HG02623 (cell line): ENCODE data around the gene SMAD4.
A peak's percentile ranks its signal among the peaks of the same experiment; 100 is the strongest.
"Not testable (repeated sequence)": the region's sequence is repeated elsewhere in the genome, so short reads cannot be mapped to it uniquely, and the experiment has no call there.

Source experiments
- ATAC-seq: cut with Tn5 transposase; IDR thresholded peaks from one replicate; pipeline ENCODE4 v1.9.1; 2021; ENCODE audit warnings: moderate library complexity; ENCODE audit not compliant: unreplicated experiment

Gene SMAD4

DNA sequence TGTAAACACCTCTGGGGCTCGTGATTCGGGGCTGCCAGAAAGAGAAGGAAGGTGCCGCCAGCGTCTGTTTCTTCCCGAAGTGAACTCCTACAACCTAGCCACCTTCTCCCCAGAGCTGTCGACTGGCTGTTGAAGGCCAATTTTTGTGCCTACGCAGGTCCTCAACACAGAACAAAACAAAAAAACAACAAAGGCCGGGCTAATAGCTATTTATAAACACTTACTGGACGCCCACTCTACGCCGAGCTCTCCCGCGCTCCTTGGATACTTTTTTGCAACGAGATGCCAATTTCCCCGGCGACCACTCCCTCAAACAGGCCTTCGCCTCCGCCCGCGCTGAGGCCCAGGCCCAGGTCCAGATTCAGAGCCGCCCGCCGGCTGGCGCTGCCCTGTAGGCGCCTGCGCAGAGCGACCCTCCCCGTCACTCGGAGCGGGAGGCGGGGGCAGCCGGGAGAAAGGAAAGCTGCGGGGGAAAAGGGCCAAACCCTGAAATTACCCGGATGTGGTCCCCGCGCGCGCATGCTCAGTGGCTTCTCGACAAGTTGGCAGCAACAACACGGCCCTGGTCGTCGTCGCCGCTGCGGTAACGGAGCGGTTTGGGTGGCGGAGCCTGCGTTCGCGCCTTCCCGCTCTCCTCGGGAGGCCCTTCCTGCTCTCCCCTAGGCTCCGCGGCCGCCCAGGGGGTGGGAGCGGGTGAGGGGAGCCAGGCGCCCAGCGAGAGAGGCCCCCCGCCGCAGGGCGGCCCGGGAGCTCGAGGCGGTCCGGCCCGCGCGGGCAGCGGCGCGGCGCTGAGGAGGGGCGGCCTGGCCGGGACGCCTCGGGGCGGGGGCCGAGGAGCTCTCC lies at the start of gene SMAD4:
TSS of gene SMAD4 (plus strand) at position 520 of the 843 bp plus-strand sequence. CDS start 16,834 bp downstream, outside the sequence.
- ATAC-seq = peak; percentile 67

DNA sequence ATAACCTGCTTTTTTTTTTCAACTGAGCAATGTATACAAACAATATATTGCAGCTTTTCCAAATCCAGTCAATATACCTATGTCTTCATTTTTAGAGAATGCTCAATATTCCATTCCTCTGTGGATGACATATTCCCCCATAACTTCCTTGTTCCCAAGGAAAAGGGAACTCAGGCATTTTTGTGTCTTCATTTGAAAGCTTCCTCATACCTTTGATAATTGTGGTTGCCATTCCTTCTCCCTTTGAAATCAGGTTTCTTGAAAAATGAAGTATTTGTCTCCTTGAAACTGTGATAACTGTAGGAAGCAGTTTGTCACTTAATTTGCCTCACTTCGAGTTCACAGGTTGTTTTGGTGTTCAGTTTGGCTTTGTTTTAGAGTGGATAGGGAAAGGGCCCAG lies 48.6 kb upstream of the SMAD4 start:
- no peak for ATAC-seq

DNA sequence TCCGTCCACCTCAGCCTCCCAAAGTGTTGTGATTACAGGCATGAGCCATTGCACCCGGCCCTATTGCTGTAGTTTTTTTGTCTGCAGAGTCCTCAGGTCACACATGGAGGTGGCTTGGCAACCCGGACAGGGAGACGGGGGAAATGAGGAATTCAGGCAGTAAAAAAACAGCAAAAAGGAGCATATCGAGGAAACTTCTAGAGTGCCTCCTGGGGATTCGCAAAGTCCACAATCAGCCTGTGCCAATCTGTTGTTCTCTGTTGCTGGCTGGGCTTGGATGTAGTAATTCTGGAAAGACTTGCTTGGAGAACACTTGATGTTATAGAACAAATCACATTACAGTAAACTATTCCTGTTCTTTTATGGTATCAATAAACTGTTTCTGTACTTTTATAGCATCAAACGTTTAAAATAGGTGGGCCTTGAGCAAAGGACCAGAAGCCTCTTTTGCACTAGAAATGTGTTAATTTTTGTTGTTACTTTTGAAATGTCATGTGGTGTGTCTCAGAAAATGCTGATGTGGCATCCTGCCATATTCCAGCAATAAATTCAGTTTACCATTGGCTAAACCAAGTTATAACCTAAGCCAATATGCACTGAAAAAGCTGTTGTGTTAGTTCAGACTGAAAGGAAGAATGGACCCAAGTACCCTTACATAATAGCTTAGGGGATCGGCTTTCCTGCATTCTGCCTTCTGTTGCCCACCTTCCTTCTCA lies 47.8 kb upstream of the SMAD4 start:
- no peak for ATAC-seq

DNA sequence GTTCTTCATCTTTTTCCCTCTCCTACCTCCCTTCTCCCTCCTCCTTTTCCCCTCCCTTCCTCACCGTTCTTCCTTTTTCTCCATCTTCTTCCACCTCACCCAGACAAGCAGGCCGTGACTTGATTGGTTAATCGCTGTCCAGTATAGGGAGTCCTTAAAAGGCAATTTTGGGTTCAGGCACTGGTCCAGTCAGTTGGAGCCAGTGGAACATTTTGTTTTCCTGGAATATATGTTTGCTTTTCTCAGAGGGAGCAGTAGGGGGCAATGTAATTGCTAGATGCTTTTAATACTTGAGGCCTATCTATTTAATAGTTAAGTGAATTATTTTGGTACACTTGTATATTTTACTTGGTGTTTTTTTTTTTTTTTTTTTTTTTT lies 47.2 kb upstream of the SMAD4 start:
- ATAC-seq = no peak

DNA sequence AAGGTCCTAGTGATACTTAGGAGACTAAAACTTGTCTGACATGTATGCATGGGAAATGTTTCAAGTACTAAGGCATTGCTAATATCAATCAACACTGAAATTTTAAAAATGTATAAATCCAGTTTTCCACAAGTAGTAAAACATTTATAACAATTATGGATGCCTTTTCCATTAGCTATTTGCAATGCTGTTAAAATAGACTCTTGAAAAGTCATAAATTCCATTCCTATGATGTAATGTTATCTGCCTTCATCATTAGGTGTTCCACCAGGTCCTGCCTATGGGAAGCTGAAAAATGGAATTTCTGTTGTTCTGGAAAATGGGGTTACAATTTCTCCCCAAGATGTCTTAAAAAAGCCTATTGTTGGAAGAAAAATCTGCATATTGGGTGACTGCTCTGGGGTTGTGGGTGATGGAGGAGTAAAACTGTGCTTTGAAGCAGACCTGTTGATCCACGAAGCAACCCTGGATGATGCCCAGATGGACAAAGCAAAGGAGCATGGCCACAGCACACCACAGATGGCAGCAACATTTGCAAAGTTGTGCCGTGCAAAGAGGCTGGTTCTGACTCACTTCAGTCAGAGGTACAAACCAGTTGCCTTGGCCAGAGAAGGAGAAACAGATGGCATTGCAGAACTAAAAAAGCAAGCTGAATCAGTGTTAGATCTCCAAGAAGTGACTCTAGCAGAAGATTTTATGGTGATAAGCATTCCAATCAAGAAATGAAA lies 43.5 kb upstream of the SMAD4 start:
- ATAC-seq = no peak

DNA sequence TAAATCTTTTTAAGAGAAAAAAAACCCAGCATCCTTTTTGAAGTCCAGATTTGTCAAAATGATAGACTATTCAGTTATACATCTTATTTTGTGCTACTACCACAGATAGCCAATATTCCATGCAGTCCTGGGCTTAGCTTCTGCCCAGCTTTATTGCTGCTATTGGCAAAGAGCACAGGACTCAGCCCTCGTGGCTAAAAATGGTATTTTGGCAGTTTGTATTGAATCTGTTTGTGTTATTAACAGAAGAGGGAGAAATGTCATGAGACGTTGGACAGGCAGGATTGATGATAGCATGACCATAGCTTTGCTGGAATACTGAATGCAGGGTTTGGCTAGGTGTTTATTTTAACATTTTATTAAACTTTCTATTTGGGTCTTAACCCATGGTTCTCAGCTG lies 42.8 kb upstream of the SMAD4 start:
- ATAC-seq = no peak

DNA sequence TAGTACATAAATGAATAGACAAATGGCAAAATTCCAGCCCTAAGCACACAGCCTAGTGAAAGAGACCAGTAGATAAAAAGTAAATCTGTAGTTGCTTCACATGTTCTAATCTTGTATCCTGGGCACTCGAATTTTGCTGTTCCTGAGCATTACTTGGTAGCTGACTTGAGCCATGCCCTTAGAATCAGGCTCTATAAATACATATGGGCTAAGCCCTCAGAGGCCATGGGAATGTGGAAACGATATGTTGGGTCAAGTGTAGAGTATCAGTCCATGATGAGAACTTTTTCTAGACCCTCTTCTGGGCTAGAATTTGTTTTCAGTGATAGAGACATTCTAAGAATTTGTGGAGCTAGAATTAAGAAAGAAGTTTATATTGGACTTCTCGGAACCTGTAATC lies 40.3 kb upstream of the SMAD4 start:
- no peak for ATAC-seq

DNA sequence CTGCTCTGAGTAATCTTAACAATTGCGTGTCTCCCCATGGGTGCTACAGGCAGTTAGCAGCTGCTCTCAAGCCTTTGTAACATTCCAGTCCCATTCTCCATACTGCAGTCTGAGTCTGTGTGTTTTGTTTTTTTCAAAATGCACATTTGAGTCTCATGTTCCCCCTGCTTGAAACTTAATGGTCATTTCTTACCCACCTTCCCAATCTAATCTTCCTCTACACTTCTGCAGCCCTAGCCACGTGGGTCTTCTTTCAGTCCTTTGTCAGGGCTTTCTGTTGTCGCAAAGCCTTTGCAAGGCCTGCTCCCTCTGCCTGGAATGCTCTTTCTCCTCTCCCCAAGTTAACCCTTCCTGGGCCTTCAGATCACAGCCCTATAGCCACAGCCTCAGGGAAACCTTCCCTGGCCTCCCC lies 37.7 kb upstream of the SMAD4 start:
- no peak for ATAC-seq

DNA sequence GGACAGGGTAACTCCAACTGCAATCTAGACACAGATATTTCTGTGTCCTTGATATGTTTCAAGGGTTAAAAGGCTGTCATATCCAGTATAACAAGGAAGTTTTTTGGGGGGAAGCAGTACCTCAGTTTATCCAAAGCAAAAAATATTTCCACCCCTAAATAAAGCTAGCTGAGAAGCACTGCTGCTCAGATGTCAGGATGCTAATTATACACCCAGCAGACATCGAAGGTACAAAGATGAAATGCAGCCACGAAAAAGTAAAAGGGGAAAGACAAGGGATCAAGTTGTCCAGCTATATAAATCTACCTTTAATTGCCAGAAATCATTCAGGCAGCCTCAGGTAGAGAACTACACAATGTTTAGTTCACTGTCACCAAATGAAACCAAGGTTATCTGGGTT lies 36.0 kb upstream of the SMAD4 start:
- ATAC-seq = no peak

DNA sequence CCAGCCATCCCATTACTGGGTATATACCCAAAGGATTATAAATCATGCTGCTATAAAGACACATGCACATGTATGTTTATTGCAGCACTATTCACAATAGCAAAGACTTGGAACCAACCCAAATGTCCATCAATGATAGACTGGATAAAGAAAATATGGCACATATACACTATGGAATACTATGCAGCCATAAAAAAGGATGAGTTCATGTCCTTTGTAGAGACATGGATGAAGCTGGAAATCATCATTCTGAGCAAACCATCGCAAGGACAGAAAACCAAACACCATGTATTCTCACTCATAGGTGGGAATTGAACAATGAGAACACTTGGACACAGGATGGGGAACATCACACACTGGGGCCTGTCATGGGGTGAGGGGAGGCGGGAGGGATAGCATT lies 26.8 kb upstream of the SMAD4 start:
- ATAC-seq = not testable (repeated sequence)

DNA sequence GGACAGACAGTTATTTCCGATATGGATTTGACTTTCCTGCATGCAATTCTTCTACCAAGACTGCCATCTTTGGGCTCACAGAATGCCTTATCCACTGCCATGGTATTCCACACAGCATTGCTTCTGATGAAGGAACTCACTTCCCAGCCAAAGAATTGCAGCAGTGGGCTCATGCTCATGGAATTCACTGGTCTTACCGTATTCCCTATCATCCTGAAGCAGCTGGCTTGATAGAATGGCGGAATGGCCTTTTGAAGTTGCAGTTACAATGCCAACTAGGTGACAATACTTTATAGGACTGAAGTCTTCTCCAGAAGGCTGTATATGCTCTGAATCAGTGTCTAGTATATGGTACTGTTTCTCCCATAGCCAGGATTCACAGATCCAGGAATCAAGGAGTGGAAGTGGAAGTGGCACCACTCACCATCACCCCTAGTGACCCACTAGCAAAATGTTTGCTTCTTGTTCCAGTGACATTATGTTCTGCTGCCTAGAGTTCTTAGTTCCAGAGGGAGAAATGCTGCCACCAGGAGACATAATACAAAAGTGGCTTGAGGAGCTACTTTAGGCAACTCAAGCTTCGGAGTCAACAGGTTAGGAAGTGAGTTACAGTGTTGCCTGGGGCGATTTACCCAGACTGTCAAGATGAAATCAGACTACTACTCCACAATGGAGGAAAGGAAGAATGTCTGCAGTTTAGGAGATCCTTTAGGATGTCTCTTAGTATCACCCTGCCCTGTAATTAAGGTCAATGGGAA lies 23.8 kb upstream of the SMAD4 start:
- ATAC-seq = no peak

DNA sequence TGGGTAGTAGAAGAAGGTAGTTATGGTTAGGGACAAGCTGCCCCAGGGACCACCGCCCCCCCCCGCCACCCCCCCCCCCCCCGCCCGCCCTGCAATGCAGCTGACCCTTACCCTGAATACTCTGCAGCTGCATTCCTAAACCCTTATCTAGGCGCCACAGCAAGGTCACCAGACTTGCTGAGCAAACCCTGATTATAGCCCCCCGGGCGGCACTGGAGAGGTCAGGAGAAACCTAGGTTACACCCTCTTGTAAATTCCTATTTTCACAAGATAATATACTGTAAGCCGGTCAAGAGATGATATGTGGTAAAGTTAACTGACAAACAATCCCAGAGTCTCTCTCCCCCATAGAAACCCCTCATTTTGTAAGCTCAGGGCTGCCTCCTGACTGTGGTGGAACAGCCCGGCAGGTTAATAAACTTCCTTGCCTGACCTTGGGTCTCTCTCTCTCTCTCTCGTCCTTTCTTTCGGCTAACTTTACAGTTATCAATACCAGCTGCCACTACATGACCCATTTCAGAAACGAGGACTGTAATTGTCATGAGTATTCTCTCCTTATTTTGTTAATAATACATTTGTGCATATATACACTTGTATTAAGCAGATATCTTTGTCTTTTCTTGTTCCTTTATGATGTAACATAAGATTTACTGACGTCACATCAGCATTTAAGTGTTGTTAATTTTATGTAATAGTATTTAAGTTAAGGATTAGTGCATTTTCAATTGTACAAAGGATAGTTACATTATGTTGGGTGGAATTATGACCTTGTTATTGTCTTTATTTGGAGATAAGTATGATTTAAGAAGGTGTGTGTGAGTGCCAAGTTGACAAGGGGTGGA lies 22.8 kb upstream of the SMAD4 start:
- ATAC-seq = no peak

DNA sequence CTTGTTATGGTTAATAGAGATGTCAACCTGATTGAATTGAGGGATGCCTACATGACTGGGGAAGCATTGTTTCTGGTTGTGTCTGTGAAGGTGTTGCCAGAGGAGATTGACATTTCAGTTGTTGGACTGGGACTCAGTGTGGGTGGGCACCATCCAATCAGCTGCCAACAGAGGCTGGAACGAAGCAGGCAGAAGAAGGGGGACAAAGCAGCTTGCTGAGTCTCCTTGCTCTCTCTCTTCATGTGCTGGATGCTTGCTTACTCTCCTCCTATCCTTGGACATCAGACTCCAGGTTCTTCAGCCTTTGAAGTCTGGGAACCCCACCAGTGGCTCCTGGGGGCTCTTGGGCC lies 22.2 kb upstream of the SMAD4 start:
- no peak for ATAC-seq

DNA sequence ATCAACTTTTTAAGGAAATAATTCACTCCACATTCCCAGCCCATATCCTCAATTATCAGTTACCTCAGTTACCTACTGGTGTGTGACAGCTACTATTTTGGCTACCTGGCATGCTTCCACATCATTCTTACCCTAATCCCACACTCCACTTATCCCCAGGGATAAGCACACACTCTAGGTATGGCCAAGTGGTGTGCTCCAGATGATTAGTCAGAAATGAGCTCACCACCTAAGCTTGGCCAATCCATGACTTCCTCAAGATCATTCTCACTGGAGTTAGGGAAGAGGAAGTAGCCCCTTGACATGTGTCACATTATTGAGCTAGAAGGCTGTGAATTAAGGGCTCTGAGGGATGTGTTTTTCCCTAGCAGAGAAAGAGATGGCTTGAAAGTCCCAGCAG lies 20.9 kb upstream of the SMAD4 start:
- ATAC-seq = no peak

DNA sequence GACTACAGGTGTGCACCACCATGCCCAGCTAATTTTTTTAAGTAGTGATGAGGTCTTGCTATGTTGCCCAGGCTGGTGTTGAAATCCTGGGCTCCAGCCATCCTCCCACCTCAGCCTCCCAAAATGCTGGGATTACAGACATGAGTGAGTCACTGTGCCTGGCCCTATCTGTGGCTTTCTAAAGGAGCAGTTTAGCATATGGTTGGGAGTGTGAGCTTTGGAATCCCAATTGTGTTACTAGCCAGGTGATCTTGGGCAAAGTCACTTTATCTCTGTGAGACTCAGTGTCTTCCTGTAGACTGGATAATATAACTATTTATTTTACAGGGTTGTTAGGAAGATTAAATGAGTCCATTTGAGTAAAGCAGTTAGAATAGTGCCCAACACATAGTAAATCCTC lies 19.8 kb upstream of the SMAD4 start:
- no peak for ATAC-seq

DNA sequence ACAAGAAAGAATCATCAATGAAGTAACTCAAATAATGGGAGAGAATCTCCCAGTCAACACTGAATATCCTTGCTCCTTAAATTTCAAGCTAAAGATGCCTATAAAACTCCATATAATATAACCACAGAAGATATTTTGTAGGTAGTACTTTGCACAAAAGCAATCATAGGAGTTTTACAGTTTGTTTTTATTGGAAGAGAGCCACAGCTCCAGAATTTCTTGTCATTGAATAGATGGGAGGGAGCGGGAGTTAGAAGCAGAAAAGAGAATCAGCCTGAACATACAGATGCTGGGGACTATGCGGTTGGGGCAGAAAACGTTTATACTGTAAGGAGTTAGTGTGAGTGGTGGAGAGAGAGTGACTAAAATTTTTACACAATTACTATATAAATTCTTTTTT lies 18.3 kb upstream of the SMAD4 start:
- no peak for ATAC-seq

DNA sequence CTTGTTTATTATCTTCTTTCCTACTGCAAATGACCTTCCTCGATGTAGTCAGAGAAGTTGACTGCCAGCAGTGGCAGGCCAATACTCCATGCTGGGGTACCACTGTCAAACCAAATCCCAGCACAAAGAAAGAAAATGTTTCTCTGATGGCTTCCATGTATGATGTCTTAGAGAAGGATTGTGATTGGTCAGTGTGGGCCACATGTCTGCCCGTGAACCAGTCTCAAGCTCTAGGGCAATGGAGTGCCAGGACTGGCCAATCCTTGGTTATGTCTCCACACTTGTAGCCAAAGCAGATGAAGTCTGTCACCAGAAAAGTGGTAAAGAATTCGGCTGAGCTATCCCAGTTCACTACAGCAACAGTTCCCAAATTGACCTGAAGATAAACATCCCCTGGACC lies 17.6 kb upstream of the SMAD4 start:
- ATAC-seq = no peak

DNA sequence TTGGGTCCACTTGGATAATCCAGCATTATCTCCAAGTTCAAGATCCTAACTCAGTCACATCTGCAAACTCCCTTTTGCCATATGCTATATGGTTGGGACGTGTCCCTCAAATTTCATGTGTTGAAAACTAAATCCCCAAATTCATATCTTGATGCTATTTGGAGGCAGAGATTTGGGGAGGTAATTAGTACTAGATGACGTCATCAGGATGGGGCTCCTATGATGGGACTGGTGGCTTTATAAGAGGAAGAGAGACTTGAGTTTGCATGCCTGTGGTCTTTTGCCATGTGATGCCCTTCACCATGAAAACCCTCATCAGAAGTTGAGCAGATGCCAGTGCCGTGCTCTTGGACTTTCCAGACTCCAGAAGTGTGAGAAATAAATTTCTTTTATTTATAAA lies 16.8 kb upstream of the SMAD4 start:
- ATAC-seq = no peak

DNA sequence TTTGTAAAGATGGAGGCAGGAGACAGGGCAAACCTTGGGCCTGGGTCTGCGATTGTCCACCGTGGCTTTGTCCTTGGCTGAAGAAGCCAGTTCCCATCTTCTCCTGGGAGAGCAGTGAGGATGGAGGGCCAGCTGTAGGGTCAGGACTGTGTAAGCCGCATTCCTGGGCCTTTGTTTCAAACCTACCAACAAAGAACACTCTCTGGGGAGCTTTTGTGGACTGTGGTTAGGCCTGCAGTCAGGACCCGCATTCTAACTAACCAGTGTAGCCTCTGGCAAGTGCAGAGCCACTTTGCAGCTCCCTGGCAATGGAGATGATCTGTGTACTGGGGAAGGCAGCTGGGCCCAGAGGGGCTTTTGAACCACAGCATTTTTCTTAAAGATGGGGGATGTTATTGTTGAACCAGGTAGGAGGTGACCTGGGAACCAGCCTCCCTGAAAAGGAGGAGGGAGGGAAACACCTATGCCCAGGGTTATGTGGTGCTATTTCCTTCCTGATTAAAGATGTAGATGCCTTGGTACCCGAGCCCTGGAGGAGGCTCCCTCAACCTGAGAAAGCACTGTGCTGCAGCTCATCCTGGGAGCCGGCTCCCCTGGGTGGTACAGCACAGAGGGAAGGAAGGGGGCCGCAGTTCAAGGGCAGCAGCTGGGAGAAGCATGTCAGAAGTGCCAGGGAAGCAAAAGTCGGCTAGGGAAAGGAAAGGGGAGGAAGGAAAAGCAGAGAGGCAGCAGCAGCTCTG lies 12.7 kb upstream of the SMAD4 start:
- no peak for ATAC-seq

DNA sequence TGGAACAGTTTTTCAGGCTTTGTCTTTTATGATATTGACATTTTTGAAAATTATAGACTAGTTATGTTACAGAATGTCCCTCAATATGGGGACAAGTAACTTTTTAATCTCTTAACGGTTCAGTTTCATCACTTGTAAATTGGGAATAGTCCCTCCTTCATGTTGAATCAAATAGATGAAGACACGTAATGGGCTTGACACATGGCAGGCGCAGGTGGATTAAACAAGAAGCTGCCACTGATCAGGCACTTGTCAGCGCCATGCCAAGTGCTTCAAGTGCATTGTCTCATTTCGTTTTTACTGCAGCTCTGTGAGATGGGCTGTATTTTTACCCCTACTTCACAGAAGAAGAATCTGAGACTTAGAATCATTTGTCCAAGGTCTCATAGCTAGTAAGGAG lies 9.5 kb upstream of the SMAD4 start:
- no peak for ATAC-seq
